Activated CD8-positive, alpha-beta memory T cell treated with anti-CD3 and anti-CD28 coated beads, Interleukin-2, amount 50 U/mL, for 1 hour (primary cell): ENCODE measurements around the gene TPSD1.
"Not testable (repeated sequence)": the region's sequence is repeated elsewhere in the genome, so short reads cannot be mapped to it uniquely, and the experiment has no call there.

Experiments used
- DNase-seq: peaks from one replicate; pipeline ENCODE4 v3.0.0-alpha.2; 2020; ENCODE audit errors: extremely low read depth

The TPSD1 gene

GRCh38 chr16:1255276-1256122 is at the start of gene TPSD1:
TSS of gene TPSD1 (plus strand) at chr16:1256069. CDS start at chr16:1256281, 212 bp downstream.
- DNase-seq: not testable (repeated sequence)

GRCh38 chr16:1206326-1206725 is 49.5 kb upstream of the TPSD1 start:
- DNase-seq: no peak

DNA sequence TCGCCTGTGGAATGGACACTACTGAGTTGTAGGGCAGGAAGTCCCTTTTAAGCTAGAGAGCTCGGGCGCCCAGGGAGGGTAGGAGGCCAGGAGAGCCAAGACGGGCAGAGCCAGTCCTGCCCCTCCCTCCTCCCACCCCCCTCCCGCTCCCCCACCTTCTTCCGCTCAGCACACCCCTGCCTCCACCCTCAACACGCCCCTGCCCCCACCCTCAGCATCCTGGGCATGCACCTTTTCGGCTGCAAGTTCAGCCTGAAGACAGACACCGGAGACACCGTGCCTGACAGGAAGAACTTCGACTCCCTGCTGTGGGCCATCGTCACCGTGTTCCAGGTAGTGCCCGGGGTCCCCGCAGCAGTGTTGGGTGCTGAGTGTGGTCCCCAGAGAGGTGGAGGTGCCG is 49.1 kb upstream of the TPSD1 start:
- no peak for DNase-seq

DNA sequence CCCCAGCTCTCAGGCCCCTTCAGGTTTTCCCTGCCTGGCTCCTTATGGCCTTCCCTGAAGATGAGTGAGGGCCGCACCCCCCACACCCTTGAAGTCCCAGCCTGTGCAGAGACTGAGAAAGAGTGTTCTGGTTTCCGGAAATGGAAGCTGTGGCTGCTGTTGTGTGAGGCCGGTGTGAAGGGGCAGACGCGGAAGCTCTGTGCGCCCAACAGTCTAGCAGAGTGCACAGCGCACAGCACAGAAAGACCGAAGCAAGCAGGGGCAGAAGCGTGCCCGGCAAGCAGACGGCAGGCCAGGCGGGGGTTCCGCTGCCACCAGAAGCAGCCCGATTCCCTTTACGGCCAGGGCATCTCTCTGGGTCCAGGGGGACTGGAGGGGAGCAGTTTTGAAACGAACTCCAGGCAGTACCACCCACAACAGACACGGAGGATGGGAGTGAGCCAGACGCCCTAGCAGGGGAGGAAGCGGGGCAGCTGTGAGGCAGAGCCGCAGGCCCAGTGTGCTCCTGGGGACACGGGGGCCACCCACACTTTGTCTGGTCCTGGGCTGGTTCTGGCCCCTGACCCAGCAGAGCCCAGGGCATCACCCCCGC is 47.5 kb upstream of the TPSD1 start:
- DNase-seq: no peak

DNA sequence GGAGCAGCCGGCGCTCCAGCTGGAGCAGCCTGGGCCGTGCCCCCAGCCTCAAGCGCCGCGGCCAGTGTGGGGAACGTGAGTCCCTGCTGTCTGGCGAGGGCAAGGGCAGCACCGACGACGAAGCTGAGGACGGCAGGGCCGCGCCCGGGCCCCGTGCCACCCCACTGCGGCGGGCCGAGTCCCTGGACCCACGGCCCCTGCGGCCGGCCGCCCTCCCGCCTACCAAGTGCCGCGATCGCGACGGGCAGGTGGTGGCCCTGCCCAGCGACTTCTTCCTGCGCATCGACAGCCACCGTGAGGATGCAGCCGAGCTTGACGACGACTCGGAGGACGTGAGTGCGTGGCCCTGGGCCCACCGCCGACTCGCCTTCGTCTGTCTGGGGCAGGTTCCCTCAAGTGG is 46.8 kb upstream of the TPSD1 start:
- DNase-seq: no peak

- DNase-seq: no peak
Measured at GRCh38 chr16:1210461-1210860, 45.4 kb upstream of the TPSD1 start.

GRCh38 chr16:1211451-1212268 is 44.2 kb upstream of the TPSD1 start:
- no peak for DNase-seq

- DNase-seq: no peak
Measured at GRCh38 chr16:1212616-1213194, 43.2 kb upstream of the TPSD1 start.

- no peak for DNase-seq
Measured at GRCh38 chr16:1213231-1213630, 42.6 kb upstream of the TPSD1 start.

GRCh38 chr16:1213796-1214372 is 42.0 kb upstream of the TPSD1 start:
- no peak for DNase-seq

DNA sequence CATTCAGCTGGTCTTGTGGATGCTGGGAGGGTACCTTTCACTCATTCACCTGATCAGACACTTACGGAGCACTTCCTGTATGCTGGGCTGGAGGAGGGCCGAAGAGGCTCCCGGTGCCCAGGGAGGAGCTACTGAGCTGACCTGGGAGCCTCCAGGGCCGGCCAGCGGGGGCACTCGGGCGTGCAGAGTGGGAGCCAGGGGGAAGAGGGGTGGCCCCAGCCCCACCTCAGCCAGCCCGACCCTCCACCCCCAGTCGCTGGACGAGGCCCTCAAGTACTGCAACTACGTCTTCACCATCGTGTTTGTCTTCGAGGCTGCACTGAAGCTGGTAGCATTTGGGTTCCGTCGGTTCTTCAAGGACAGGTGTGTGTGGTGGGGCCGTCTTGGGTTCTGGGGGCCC is 41.1 kb upstream of the TPSD1 start:
- DNase-seq: no peak

DNA sequence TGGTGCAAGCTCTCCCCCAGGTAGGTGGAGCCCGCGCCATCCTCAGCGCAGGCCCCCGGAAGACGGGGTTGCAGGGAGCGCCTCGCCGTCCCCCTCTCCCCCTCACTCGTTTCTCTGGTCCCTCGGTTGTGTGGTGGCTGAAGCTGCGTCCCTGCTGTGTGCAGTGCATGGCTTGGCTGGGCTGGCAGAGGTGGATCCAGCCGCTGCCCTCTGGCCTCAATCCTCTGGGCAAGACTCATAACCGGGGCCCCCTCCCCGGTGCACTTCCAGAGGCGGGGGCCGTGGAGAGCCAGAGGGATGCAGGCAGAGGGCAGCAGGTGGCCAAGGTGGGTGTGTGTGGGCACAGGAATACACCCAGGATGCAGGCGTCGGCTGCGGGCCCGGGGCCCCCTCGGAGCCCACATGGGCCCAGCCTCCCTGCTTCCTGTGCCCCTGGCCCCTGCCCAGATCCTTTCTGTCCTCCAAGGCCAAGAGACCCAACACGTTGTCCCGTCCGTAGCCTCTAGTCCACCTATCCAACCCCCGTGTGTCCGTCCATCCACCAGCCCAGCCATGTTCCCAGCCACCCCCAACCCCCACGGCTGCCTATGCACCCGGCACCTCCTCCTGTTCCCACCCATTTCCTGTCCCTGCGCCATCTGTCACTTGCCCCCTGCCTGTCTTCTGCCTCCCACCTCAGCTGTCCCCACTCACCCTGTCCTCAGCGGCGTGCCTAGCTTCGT is 40.1 kb upstream of the TPSD1 start:
- no peak for DNase-seq

- no peak for DNase-seq
Measured at GRCh38 chr16:1216296-1216619, 39.6 kb upstream of the TPSD1 start.

- no peak for DNase-seq
Measured at GRCh38 chr16:1216681-1217400, 39.0 kb upstream of the TPSD1 start.

- DNase-seq: no peak
Measured at GRCh38 chr16:1217526-1217925, 38.3 kb upstream of the TPSD1 start.

DNA sequence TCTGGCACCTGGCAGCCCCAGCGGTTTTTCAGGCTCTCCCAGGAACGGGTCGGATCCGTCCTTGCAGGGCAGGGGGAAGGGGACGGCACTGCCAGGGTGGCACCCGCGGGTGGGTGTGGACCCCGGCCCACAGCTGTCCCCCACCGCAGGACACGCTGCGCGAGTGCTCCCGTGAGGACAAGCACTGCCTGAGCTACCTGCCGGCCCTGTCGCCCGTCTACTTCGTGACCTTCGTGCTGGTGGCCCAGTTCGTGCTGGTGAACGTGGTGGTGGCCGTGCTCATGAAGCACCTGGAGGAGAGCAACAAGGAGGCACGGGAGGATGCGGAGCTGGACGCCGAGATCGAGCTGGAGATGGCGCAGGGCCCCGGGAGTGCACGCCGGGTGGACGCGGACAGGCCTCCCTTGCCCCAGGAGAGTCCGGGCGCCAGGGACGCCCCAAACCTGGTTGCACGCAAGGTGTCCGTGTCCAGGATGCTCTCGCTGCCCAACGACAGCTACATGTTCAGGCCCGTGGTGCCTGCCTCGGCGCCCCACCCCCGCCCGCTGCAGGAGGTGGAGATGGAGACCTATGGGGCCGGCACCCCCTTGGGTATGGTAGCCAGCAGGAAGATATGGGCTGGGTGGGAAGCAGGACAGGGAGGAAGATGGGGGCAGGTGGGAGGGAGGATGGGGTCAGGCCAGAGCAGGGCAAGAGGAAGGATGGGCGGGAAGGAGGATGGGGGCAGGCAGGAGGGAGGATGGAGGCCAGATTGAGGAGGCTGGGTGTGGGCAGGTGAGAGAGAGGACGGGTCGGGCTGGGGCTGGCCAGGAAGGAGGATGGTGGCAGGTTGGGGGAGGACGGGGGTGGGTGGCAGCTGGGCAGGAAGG is 37.6 kb upstream of the TPSD1 start:
- no peak for DNase-seq

DNA sequence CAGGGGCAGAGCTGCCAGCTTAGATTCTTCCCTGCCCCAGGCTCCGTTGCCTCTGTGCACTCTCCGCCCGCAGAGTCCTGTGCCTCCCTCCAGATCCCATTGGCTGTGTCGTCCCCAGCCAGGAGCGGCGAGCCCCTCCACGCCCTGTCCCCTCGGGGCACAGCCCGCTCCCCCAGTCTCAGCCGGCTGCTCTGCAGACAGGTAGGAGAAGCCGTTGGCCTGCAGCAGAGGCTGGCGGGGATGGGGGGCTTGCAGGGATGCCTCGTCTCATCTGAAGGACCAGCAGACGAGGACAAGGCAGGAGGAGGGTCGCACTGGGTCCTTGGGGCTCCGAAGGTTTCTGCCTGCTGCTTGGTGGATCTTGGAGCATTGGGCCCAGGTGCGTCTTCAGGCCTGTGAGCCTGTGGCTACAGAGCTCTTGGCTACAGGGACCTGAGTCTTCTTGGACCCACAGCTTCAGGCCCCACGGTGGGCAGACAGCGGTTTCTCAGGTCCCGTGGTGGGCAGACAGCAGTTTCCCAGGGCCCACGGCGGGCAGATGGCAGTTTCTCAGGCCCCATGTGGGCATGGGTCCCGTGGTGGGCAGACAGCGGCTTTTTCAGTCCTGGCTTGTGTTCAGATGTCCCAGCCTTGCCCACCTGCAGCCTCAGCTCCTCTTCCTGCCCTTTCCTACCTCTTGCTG is 36.8 kb upstream of the TPSD1 start:
- no peak for DNase-seq

DNA sequence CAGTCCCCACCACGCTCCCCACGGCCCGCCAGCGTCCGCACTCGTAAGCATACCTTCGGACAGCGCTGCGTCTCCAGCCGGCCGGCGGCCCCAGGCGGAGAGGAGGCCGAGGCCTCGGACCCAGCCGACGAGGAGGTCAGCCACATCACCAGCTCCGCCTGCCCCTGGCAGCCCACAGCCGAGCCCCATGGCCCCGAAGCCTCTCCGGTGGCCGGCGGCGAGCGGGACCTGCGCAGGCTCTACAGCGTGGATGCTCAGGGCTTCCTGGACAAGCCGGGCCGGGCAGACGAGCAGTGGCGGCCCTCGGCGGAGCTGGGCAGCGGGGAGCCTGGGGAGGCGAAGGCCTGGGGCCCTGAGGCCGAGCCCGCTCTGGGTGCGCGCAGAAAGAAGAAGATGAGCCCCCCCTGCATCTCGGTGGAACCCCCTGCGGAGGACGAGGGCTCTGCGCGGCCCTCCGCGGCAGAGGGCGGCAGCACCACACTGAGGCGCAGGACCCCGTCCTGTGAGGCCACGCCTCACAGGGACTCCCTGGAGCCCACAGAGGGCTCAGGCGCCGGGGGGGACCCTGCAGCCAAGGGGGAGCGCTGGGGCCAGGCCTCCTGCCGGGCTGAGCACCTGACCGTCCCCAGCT is 35.7 kb upstream of the TPSD1 start:
- no peak for DNase-seq
